ENCODE data around the gene SMIM14.
"Not testable (repeated sequence)": the region's sequence is repeated elsewhere in the genome, so short reads cannot be mapped to it uniquely, and the experiment has no call there.

The SMIM14 gene

DNA sequence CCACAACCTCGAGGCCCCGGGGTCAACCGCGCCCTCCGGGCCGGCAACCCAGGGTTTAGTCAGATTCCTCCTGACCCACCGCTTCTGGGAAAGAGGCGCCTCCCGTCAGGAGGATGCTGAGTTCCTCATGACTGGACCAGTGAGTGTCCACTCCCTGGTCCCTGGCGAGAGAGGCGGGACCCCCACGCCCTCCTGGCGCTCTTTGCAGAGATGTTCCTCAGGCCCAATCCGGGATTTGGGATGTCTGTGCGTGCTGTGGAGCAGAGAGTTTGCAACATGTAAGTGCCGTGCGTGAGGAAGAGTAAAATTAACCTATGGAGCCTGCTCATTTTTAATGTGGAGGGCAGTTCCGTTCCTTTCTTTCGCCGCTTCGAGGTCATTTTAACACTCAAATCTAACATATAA lies 110.6 kb downstream of the SMIM14 start:
- no peak for DNase-seq

DNA sequence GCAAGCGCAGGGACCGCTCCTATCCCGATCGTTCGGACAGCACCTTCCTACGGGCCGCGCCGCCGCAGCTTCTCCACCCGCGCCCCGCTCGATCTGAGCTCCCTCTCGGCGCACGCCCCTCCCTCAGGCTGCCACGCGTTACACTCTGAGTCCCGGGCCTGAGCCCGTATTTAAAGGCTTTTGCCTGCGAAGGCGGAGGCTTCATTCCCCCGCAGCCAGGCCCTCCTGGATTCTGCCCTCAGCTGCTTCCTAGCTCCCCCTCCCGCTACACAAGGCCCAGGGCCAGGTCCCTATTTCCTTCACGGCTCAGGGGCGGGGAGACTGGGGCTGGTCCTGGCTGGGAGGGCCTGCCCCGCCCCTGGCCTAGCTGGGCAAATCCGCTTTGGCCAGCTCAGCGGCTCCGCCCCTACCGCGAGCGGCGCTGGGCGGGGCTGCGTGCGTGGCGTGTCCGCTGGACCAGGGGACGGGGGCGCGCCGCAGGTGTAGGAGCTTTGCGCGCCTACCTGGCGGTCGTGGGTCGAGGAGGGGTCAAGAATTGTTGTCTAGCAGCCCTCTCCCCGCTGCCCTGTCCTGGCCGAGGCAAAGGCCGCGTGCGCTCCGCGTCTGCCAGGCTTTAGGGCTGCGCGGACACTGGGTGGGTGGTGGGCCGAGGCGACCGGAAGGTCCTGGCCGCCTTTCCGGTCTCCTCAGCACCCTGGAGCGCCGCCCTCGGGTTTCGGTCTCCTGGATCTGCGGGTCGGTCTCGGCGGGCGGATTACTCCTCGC lies 111.2 kb downstream of the SMIM14 start, which contains the start of gene UGDH:
UGDH (minus strand) TSS at position 144 of the 765 bp plus-strand sequence. CDS start 5,927 bp downstream, outside the sequence.
- peak; percentile 89 for DNase-seq

DNA sequence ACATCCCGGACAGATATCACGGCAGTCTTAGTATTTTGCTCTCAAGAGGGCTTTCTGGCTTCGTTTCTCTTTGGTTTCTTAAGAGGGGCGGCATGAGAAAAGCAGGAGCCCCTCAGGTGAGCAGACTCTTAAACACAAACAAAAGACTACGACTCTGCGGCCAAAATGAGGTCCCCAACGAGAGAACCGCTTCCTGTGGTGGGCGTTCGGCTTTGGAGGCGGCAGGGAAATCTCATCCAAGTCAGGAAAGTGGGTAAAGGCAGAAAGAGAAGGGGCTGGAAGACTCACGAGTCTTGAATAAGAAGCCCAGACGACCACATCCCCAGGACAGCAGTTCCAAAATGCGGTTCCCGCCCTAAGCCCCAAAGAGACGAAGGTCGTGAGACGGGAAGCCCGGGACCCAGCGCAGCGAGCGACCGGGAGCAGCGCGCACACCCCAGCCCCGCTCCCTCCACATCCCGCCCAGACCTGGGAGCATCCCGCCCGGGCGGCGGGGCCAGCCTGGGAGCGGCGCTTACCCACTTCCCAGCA lies 111.8 kb downstream of the SMIM14 start:
- DNase-seq = no peak

DNA sequence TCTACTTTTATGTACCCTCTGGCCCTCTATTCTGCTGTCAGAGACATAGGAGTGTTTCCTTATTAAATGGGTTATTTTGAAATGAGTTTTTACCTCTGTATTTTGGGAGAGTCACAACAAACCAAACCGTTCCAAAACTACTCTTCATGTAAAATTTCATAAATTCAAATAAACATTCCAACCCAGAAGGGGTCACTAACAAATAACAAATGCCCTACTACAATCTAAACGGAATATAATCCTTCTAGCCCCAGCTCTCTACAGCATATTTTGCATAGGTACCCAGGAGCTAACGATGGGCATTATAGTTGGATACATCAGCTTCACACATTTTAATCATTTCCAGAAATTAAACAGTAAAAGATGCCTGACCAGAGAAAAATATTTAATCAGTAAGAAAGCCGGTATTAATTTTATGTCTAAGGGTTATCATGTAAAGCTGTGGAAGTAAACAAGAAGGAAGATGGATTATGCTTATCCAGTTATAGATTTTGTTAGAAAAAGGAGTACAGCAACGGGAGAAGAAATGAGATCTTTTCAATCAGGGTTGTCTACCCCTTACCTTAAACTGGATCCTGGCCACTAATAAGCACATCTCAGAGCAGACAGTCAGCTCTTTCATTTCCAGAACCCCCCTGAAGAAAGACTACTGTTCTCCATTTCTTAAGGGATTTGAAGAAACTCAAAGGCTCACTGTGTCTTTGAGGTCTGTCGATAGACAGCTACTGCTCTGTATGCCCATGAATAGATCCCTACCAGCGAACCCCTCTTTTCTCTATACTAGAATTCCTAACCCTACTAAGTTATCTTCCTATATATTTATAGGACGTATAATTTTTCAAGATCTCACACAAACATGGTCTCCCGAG lies 112.6 kb downstream of the SMIM14 start:
- DNase-seq = no peak

DNA sequence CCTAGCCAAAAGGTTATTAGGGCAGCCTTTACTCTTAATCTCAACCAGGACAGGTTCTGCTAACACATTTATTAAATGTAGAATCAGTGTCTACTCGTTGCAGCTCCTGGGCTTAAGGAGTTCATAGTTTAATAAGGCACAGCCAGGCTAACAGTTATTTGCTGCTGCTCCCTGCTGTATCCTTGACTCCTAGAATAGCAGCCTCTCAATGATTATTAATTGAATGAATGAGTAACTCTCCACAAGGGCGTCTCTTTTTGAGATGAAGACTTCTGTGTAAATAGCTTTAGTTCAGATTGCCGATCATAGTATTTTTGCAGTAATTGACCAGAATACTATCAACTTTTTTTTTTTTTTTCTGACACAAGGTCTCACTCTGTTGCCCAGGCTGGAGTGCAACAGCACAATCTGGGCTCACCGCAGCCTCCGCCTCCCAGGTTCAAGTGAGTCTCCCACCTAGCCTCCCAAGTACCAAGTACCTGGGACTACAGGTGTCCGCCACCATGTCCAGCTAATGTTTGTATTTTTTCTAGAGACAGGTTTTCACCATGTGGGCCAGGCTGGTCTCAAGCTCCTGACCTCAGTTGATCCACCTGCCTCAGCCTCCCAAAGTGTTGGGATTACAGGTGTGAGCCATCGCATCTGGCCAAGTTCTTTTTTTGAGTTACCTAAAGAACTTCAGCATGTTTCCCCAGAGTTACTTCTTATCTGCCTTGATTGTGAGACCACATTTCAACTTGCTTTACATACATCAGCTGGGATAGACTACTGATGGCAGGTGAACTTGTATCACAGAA lies 114.3 kb downstream of the SMIM14 start:
- DNase-seq = no peak

DNA sequence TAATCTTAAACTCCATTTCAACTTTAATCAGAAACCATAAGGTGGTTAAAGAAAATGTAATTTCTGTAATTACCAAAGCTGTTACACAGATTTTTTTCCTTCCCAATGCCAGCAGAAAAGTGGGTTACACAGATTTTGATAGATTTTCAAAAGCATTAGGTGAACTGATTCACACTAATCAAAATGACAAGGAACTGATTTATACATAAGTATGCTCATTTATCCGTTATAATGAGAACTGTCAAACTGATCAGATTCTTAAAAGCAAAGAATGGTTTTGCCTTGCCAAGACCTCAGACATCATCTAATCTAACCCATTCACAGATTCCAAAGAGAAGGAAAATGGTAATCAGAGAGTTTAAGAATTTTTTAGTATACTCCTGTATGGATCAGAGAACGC lies 116.6 kb downstream of the SMIM14 start:
- DNase-seq = no peak

DNA sequence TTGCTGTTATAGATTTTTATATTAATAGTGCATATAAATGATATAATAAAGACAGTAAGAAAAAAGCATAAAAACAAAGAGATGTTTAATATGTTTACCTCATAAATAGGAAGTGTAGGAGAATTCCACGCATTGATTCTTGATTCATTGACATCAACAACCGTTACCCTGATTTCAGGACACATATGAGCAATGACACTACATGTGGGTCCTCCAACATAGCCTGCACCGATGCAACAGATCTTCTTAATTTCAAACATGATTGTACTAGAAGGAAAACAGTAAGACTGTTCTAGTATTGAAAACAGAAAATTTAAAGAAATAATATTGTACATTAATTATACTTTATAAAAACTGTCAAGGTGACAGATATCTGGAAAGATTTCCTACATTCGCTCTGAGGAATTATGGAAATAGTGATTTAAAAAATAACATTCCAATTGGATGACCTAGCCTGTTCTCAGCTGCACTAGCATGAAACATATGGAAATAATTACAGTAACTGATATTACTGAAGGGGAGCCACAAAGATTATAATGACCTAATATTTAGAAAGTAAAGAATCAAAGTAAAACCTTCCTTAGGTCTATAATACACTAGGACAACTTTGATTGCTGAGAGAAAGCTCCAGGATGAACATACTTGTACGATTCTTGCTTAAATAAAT lies 117.3 kb downstream of the SMIM14 start:
- no peak for DNase-seq

DNA sequence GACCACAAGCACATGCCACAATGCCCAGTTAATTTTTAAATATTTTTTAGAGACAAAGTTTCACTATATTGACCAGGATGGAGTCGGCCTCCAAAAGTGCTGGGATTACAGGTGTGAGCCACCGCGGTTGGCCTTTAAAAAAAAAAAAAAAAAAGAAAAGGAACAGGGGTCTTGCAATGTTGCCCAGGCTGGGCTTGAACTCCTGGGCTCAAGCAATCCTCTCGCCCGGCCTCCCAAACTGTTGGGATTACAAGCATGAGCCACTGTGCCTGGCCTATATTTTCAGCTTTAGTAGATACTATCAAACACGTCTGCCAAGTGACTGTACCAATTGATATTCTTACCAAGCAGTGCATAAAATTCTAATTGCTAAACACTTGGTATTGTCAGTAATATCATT lies 120.2 kb downstream of the SMIM14 start:
- no peak for DNase-seq

DNA sequence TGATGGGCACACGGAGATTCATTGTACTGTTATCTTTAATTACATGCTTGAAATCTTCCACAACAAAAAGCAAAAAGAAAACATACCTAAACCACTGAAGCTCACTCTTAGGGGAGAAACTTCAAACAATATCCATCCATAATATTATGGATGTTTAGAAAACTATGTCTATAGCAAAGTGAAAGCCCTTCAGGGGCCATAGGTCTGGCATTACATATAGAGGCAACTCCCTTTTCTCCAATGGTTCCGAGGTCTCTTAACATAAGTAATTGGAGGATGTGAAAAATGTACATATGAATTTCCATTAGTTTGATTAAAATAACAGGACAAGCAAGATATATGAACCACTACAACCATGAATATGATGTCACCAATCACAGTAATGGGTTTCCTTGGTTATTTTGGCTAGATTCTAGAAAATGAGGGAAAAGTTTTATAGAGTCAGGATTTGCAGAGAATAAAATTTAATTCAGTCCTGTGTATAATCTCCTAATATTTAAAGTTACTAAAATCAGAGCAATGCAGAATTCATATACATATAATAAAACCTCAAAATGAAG lies 122.2 kb downstream of the SMIM14 start:
- DNase-seq = no peak

DNA sequence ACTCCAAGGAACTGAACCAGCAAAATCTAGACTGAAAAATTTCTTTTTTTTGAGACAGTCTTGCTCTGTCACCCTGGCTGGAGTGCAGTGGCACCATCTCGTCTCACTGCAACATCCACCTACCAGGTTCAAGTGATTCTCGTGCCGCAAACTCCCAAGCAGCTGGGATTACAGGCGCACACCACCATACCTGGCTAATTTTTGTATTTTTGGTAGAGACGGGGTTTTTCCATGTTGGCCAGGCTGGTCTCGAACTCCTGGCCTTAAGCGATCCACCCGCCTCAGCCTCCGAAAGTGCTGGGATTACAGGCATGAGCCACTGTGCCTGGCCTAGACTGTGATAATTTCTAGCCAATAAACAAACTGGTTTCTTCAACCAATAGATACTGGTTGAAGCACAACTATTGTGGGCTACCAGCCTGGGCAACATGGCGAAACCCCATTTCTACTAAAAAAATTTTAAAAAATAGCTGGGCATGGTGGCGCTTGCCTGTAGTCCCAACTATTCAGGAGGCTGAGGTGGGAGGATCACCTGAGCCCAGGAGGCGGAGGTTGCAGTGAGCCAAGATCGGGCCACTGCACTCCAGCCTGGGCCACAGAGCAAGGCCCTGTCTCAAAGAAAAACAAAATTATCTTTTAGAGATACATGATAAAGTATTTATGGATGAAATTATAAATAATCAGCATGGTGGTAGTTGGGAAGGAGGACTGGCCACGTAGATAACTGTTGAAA lies 122.8 kb downstream of the SMIM14 start:
- DNase-seq = not testable (repeated sequence)

DNA sequence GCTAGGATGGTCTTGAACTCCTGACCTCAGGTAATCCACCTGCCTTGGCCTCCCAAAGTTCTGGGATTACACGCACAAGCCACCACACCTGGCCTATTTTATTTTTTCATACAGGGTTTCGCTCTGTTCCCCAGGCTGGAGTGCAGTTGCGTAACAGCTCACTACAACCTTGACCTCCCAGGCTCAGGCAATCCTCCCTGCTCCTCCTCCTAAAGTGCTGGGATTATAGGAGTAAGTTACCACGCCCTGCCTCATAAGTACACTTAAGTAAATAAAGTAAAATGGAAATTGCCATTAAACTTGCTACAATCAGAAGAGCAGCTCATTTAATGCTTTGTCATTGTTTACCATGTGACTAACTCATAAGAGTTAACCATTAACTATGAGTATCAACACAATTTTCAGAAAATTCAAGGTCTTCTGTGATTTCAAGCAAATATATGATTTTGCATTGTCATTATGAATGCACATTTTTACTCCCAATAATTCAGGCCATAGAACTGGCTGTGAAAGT lies 123.7 kb downstream of the SMIM14 start:
- DNase-seq = no peak

DNA sequence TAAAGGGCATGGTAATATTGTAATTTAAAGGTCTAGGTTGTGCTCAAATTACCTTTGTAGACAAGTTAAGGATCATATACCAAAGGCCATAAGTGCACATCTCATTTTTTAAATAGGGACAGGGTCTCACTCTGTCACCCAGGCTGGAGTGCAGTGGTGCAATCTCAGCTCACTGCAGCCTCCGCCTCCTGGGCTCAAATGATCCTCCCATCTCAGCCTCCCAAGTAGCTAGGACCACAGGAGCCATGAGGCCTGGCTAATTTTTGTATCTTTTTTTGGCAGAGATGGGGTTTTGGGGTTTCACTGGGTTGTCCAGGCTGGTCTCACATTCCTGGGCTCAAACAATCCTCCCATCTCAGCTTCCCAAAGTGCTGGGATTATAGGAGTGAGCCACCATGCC lies 124.4 kb downstream of the SMIM14 start:
- not testable (repeated sequence) for DNase-seq

DNA sequence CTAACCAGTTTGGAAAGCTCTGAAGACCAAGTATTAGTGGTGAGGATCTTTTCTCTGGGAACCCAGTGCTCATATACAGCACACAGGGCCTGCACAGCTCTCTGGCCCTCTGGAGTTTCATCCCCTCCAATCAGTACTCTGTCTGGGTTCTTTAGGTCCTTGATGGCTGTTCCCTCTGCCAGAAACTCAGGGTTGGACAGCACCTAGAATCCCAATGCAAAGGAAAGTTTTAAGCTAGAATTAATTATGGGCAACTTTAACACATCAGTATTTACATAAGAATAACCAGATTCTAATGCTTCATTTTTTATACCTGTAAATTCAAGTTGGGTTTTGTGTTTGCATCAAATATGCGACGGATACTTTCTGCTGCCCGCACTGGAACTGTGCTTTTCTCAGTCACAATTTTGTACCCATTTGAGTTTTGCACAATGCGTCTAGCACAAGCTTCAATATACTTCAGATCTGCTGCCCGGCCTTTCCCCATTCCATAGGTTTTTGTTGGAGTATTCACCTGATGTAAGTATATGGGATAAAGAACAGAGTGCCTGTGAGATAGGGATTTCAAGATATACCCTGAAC lies 128.2 kb downstream of the SMIM14 start:
- DNase-seq = no peak

DNA sequence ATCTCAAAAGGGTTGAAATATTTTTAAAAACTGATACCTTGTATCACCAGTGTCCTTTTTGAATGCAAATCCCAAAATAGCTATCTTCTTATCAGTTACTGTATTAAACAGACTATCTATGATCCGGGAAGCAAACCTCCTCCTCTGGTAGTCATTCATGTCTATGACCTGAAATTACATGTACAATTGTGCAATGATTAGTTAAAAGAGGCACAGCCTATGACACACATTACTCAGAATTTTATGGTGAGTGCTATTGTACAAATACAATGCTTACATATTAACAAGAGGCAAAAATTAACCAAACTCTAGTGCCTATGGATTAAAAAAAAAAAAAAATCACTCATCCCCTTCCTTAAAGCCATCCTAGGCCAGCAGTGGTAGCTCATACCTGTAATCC lies 133.1 kb downstream of the SMIM14 start:
- no peak for DNase-seq

DNA sequence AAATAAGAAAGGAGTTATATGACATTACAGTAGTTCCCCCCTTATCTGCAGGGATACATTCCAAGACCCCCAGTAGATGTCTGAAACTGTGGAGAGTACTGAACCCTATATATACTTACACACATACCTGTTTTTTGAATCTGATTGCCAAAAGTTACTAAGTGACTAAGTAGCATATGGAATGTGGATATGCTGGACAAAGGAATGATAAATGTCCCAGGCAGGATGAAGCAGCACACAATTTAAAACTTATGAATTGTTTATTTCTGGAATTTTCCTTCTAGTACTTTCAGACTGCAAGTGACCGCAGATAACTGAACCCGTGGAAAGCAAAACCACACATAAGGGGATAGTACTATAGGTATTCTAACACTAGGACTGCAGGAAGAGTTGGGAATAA lies 134.1 kb downstream of the SMIM14 start:
- no peak for DNase-seq

DNA sequence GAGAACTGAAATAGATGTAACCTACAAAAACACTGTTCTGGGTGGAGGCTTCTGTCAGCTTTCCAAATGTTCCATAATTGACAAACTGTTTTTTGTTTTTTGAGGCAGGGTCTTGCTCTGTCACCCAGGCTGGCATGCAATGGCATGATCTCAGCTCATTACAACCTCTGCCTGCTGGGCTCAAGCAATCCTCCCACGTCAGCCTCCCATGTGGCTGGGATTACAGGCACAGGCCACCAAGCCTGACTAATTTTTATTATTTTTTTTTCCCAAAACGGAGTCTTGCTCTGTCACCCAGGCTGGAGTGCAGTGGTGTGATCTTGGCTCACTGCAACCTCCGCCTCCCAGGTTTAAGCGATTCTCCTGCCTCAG lies 136.0 kb downstream of the SMIM14 start:
- not testable (repeated sequence) for DNase-seq

DNA sequence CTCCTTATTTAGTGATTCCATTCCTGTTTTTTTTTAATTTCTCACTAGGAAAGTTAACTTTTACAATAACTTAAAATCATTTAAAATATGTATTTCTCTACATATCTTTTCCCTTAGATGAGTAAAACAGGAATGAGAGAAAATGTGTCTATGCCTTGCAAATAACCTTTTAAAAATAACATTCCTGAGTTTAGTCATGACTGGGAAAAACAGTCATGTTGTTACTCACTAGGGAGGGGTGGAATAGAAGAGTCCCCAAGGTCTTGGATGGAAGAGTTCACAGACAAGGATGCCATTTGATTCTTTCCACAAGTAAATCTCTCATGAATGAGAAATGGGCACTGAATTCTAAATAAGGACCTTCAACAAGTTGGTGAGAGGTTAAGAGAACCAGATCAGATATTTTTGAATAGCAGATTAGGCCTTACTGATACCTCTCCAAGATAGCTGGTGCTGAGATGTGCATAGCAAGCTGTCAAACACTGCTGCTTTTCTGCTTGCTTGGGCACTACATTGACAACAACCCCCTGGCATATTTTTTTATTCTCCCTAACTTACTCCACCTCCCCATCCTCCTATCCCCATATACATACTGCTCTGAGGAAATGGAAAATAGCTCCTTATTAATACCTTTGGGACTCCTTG lies 136.5 kb downstream of the SMIM14 start:
- no peak for DNase-seq

DNA sequence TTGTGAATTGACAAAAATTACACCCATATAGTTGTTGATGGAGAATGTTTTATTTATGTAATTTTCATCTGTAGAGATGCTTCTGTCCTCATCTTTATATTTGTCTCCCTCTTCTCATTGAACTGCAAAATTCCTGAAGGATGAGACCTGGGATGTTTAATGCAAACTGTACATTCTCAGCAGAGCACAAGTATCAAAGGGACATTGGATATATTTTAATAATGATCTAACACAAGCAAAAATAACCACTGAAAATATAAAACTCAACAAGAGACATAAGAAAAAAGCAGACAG lies 140.0 kb downstream of the SMIM14 start:
- no peak for DNase-seq

DNA sequence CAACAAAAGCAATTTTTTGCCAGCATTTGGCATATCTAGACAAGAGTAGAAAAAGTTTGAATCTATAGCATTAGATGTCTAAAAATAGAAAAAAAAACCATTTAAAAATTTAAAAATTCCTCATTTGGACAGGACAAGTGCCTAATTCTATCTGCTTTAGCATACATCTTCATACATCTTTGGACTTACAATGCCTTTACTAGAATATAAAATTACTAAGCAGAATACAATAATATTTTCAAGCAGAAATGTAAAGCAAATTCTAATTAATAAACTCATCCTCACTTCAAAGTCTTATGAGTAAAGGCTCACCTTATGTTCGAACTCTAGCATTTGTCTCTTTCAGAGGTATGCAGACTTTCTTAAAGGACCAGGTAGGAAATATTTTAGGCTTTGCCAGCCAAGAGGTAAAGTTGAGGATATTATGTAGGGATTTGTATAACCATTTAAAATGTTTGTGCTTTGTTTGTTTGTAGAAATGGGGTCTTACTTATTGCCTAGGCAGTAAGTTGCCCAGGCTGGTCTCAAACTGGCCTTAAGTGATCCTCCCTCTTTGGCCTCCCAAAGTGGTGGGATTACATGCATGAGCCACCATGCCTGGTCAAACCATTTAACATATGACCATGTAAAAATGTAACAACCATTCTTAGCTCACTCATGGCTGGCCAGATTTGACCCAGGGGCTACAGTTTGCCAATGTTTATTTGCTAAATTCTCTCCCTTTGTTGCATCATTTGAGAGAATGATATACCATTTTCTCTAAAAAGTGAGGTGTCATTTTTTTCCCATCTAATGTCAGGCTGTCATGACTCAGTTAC lies 140.5 kb downstream of the SMIM14 start:
- DNase-seq = no peak
